NCI-H1694 (cell line): ENCODE data around the gene LUC7L3.
"Not testable (repeated sequence)": the region's sequence is repeated elsewhere in the genome, so short reads cannot be mapped to it uniquely, and the experiment has no call there.

ENCODE experiments used
- DNase-seq: peaks from one replicate; lab custom pipeline; 2025; lab: John Stamatoyannopoulos, UW

Gene LUC7L3

GRCh38 chr17:50710025-50710424 is 9.4 kb upstream of the LUC7L3 start:
- DNase-seq: no peak

GRCh38 chr17:50710650-50711049 is 8.8 kb upstream of the LUC7L3 start:
- DNase-seq: no peak

- no peak for DNase-seq
These were observed 6.8 kb upstream of the LUC7L3 start for GRCh38 chr17:50712641-50713040.

GRCh38 chr17:50715471-50715870 is 3.9 kb upstream of the LUC7L3 start:
- no peak for DNase-seq

GRCh38 chr17:50719924-50720794 is 756 bp downstream of the LUC7L3 start:
- peak; percentile 41 for DNase-seq

GRCh38 chr17:50721194-50722010 is 2.0 kb downstream of the LUC7L3 start:
- DNase-seq: no peak

- no peak for DNase-seq
These were observed 3.3 kb downstream of the LUC7L3 start for GRCh38 chr17:50722746-50723145.

GRCh38 chr17:50724622-50725021 is 5.2 kb downstream of the LUC7L3 start:
- DNase-seq: not testable (repeated sequence)

- no peak for DNase-seq
These were observed 6.6 kb downstream of the LUC7L3 start for GRCh38 chr17:50725769-50726655.

GRCh38 chr17:50728112-50728429 is 8.7 kb downstream of the LUC7L3 start:
- DNase-seq: no peak

GRCh38 chr17:50728881-50729765 is 9.7 kb downstream of the LUC7L3 start:
- no peak for DNase-seq

GRCh38 chr17:50731575-50732460 is 12.4 kb downstream of the LUC7L3 start:
- no peak for DNase-seq

- DNase-seq: no peak
These were observed 15.9 kb downstream of the LUC7L3 start for GRCh38 chr17:50735287-50735686.

- no peak for DNase-seq
These were observed 17.8 kb downstream of the LUC7L3 start for GRCh38 chr17:50737118-50737698.

GRCh38 chr17:50739098-50739497 is 19.7 kb downstream of the LUC7L3 start:
- no peak for DNase-seq

GRCh38 chr17:50745631-50746030 is 26.2 kb downstream of the LUC7L3 start:
- DNase-seq: no peak

- no peak for DNase-seq
These were observed 29.8 kb downstream of the LUC7L3 start for GRCh38 chr17:50749245-50749644.

- no peak for DNase-seq
These were observed 35.1 kb downstream of the LUC7L3 start for GRCh38 chr17:50754521-50754920.

GRCh38 chr17:50758524-50758923 is 39.1 kb downstream of the LUC7L3 start:
- DNase-seq: no peak
